Cortex of kidney (tissue), 1 donor: ENCODE results near the gene ITGAE.
A peak's percentile ranks its signal among the peaks of the same experiment; 100 is the strongest.
"Not testable (repeated sequence)": the region's sequence is repeated elsewhere in the genome, so short reads cannot be mapped to it uniquely, and the experiment has no call there.

ENCODE experiments used
- DNase-seq: peaks from one replicate; lab custom pipeline; 2025; lab: John Stamatoyannopoulos, UW

ITGAE gene

GRCh38 chr17:3800362-3801271 is at the start of gene ITGAE:
Gene ITGAE (minus strand): TSS chr17:3801188. CDS start chr17:3801144, 44 bp downstream.
- DNase-seq = no peak

- no peak for DNase-seq
Measured at GRCh38 chr17:3848229-3848835, 47.3 kb upstream of the ITGAE start.

GRCh38 chr17:3847165-3847670 is 46.2 kb upstream of the ITGAE start:
- DNase-seq = no peak

- DNase-seq = no peak
Measured at GRCh38 chr17:3846437-3847164, 45.6 kb upstream of the ITGAE start.

- peak; percentile 44 for DNase-seq
Measured at GRCh38 chr17:3845621-3846436, 44.8 kb upstream of the ITGAE start, which contains the start of gene NCBP3. Gene NCBP3 (minus strand): TSS chr17:3846246. CDS start chr17:3846223, 23 bp downstream.

GRCh38 chr17:3845291-3845620 is 44.3 kb upstream of the ITGAE start:
- no peak for DNase-seq

- DNase-seq = not testable (repeated sequence)
Measured at GRCh38 chr17:3844556-3844955, 43.6 kb upstream of the ITGAE start.

GRCh38 chr17:3843935-3844516 is 43.0 kb upstream of the ITGAE start:
- DNase-seq = no peak

- DNase-seq = no peak
Measured at GRCh38 chr17:3838206-3838605, 37.2 kb upstream of the ITGAE start.

- DNase-seq = no peak
Measured at GRCh38 chr17:3836551-3836950, 35.6 kb upstream of the ITGAE start.

- no peak for DNase-seq
Measured at GRCh38 chr17:3835410-3836229, 34.6 kb upstream of the ITGAE start.

- DNase-seq = no peak
Measured at GRCh38 chr17:3834811-3835210, 33.8 kb upstream of the ITGAE start.

- no peak for DNase-seq
Measured at GRCh38 chr17:3828852-3829232, 27.9 kb upstream of the ITGAE start.

GRCh38 chr17:3828151-3828851 is 27.3 kb upstream of the ITGAE start:
- DNase-seq = no peak

- DNase-seq = no peak
Measured at GRCh38 chr17:3827124-3827773, 26.3 kb upstream of the ITGAE start.

- DNase-seq = no peak
Measured at GRCh38 chr17:3826191-3826590, 25.2 kb upstream of the ITGAE start.

GRCh38 chr17:3821101-3821500 is 20.1 kb upstream of the ITGAE start:
- no peak for DNase-seq

GRCh38 chr17:3818786-3819185 is 17.8 kb upstream of the ITGAE start:
- DNase-seq = no peak
